HFFc6 (cell line): ENCODE results near the gene FUOM. TPM values are rescaled to one million over a fixed set of nuclear protein-coding genes. Genes with fewer than 3 reads are reported as not detected.

ENCODE experiments used
- DNase-seq: peaks from one replicate; pipeline ENCODE4 v3.0.0-alpha.2; 2018
- H3K27ac Mint-ChIP-seq: 2 replicates; pipeline ENCODE4 v1.8.0; 2020; ENCODE audit warnings: mild to moderate bottlenecking, mixed read lengths
- H3K27me3 Mint-ChIP-seq: 2 replicates; pipeline ENCODE4 v1.8.0; 2021; ENCODE audit warnings: mild to moderate bottlenecking, moderate library complexity, mixed read lengths; ENCODE audit not compliant: insufficient read depth
- H3K36me3 Mint-ChIP-seq: 2 replicates; pipeline ENCODE4 v1.8.0; 2021; ENCODE audit warnings: low read depth, mixed read lengths
- H3K4me1 Mint-ChIP-seq: 2 replicates; pipeline ENCODE4 v1.8.0; 2020; ENCODE audit warnings: low read depth, mixed read lengths
- H3K4me3 Mint-ChIP-seq: 2 replicates; pipeline ENCODE4 v1.8.0; 2020; ENCODE audit warnings: mild to moderate bottlenecking, moderate library complexity, mixed read lengths
- H3K9me3 Mint-ChIP-seq: 2 replicates; pipeline ENCODE4 v1.8.0; 2020; ENCODE audit warnings: mild to moderate bottlenecking, mixed read lengths
- total RNA-seq, 6 experiments: library from RNA; stranded (reverse); fragmentation: NEBNext Ultra II Directional; extraction: Animal tissue kit (Norgen Biotek cat#: 25700); gene quantifications; 2 replicates in 1 of 6; 3 replicates in 5 of 6; pipeline ENCODE4 v1.2.3, GENCODE V29; 2021
- TF ChIP-seq, protein P1 (sequence below): fragments of 200-600 bp; sonication (generic); IDR thresholded peaks from 2 replicates; pipeline ENCODE4 v1.5.0; 2021; ENCODE audit warnings: antibody characterized with exemption, mild to moderate bottlenecking

The FUOM gene
- total RNA-seq, 6 experiments from 2014 or later = 0.55 to 8.9 (median 7.8) TPM

DNA sequence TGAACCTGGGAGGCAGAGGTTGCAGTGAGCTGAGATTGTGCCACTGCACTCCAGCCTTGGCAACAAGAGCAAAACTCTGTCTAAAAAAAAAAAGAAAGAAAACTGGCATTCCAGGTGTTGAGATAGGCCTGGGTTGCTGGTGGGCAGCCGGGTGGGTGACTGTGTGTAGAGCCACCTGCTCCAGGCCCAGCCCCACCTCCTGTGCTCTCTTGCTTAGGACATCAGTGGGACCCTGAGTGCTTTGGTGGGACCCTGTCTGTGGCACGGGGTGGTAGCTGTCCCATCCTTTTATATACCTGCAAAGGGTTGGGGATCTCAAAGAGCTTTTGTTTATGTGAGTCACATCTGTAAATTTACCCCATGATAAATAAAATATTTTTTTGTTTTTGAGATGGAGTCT, 27.4 kb upstream of the FUOM start:
- no peak for DNase-seq
- Mint-ChIP-seq H3K36me3 (no peaks in the 10 kb centered on the region; the same call in none of the 2 replicates), H3K27ac (no peak overlapping the region), H3K27me3 (no peaks in the 10 kb centered on the region), H3K4me3 (no peak overlapping the region), H3K4me1 (peaks cover 2% of the 10 kb centered on the region; the same call in 1 of the 2 replicates), H3K9me3 (no peaks in the 10 kb centered on the region)
- TF ChIP-seq, protein P1, sequence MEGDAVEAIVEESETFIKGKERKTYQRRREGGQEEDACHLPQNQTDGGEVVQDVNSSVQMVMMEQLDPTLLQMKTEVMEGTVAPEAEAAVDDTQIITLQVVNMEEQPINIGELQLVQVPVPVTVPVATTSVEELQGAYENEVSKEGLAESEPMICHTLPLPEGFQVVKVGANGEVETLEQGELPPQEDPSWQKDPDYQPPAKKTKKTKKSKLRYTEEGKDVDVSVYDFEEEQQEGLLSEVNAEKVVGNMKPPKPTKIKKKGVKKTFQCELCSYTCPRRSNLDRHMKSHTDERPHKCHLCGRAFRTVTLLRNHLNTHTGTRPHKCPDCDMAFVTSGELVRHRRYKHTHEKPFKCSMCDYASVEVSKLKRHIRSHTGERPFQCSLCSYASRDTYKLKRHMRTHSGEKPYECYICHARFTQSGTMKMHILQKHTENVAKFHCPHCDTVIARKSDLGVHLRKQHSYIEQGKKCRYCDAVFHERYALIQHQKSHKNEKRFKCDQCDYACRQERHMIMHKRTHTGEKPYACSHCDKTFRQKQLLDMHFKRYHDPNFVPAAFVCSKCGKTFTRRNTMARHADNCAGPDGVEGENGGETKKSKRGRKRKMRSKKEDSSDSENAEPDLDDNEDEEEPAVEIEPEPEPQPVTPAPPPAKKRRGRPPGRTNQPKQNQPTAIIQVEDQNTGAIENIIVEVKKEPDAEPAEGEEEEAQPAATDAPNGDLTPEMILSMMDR = no peak

DNA sequence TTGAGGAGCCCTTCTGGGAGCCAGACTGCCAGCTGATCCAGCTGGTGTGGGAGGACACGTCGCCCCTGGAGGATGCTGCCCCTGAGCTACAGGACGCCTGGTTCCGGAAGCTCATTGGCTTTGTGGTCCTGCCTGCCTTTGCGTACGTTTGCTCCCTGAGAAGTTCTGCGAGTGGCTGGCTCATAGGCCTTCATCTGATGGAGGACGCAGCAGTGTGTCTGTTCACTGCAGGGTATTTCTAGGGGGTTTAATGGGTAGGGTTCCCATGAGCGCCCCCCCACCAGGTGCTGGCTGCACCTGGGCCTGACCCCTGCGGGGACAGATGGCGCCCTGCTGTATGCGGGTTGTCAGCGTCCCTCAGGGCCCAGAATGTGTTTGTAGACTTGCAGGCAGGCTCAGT, 26.3 kb upstream of the FUOM start:
- Mint-ChIP-seq H3K27me3 (no peaks in the 10 kb centered on the region), H3K36me3 (no peaks in the 10 kb centered on the region; the same call in none of the 2 replicates), H3K27ac (no peak overlapping the region), H3K9me3 (no peaks in the 10 kb centered on the region), H3K4me1 (no peaks in the 10 kb centered on the region), H3K4me3 (no peak overlapping the region)
- TF ChIP-seq, protein P1 = no peak
- no peak for DNase-seq

DNA sequence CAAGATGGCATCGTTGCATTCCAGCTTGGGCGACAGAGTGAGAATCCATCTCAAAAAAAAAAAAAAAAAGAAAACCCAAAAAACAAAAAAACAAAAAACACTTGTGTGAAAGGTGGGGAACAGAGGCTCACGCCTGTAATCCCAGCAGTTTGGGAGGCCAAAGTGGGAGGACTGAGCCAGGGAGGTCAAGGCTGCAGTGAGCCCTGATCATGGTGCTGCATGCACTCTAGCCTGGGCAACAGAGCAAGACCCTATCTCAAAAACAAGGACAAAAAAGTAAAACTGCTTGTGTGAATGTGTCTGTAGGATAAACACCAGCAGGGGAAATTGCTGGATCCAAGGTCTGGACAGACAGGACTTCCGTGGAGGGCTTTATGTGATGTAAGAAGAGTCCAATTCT, 25.7 kb upstream of the FUOM start:
- TF ChIP-seq, protein P1 = no peak
- H3K27me3 Mint-ChIP-seq = no peaks in the 10 kb centered on the region
- H3K27ac Mint-ChIP-seq = no peak overlapping the region
- no peaks in the 10 kb centered on the region; the same call in none of the 2 replicates for H3K36me3 Mint-ChIP-seq
- no peak overlapping the region for H3K4me3 Mint-ChIP-seq
- DNase-seq = no peak
- H3K9me3 Mint-ChIP-seq = no peaks in the 10 kb centered on the region
- H3K4me1 Mint-ChIP-seq = no peaks in the 10 kb centered on the region

DNA sequence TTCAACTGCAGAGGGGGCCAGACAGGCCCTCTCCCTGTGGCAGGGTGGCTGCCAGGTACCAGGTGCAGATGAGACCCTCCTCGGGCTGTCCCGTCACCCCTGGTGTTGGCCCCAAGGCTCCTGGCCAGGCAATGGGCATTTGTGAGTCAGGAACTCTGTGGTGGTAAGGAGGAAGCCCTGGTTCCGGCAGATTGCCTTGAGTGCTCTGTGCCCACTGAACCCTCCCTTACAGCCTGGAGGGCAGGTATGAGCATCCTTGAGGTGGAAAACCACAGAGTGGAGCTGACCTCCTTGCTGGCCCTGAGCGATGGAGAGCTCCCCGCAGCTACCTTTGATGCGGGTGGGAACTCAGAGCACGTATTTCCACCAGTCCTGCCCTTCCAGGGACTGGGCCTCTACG, 23.2 kb upstream of the FUOM start:
- Mint-ChIP-seq H3K9me3 (no peaks in the 10 kb centered on the region), H3K36me3 (no peaks in the 10 kb centered on the region; the same call in none of the 2 replicates), H3K4me1 (no peaks in the 10 kb centered on the region), H3K4me3 (no peak overlapping the region), H3K27ac (no peak overlapping the region), H3K27me3 (no peaks in the 10 kb centered on the region)
- no peak for DNase-seq
- TF ChIP-seq, protein P1 = no peak

DNA sequence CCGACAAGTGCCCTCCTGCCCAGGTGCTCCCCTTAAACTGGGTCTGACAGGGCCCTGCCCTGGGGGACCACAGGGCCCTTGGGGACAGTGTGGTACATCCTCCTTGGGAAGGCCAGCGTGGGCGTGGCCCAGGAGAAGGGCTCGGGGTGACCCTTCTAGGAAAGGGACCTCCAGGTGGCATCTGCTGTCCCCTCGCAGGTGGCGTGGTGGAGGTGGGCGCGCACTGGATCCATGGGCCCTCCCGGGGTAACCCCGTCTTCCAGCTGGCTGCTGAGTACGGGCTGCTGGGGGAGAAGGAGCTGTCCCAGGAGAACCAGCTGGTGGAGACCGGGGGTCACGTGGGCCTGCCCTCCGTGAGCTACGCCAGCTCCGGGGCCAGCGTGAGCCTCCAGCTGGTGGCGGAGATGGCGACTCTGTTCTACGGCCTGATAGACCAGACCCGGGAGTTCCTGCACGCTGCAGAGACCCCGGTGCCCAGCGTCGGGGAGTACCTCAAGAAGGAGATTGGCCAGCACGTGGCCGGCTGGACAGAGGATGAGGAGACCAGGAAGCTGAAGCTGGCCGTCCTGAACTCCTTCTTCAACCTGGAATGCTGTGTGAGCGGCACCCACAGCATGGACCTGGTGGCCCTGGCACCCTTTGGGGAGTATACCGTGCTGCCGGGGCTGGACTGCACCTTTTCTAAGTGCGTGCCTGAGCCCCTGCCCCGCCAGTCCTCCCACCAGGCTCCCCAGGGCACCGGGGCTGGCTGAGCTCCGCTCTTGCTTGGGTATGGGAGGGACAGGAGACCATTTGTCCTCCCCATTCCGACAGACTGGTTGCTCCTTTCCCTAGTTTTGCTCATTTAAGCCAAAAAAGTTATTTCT, 22.2 kb upstream of the FUOM start:
- no peak for DNase-seq
- Mint-ChIP-seq H3K36me3 (no peaks in the 10 kb centered on the region; the same call in 1 of the 2 replicates), H3K9me3 (no peaks in the 10 kb centered on the region), H3K4me3 (peak overlapping the region; percentile 46; the same call in 1 of the 2 replicates), H3K27me3 (no peaks in the 10 kb centered on the region), H3K4me1 (no peaks in the 10 kb centered on the region), H3K27ac (no peak overlapping the region)
- TF ChIP-seq, protein P1 = no peak
